BE2C (cell line): ENCODE results near the gene KCTD5.

Experiments
- DNase-seq: peaks from one replicate; pipeline ENCODE4 v3.0.0-alpha.2; 2020
- H3K27me3 ChIP-seq: fragments of 250-450 bp; sonication (Bioruptor Pico); 2 replicates; pipeline ENCODE4 v1.5.1; 2020; ENCODE audit warnings: mild to moderate bottlenecking
- H3K36me3 ChIP-seq: fragments of 250-450 bp; sonication (Bioruptor Pico); 2 replicates; pipeline ENCODE4 v1.5.1; 2020; ENCODE audit warnings: mild to moderate bottlenecking
- H3K4me1 ChIP-seq: fragments of 250-450 bp; sonication (Bioruptor Pico); 2 replicates; pipeline ENCODE4 v1.5.1; 2020
- H3K4me3 ChIP-seq: 2 replicates; pipeline ENCODE4 v1.5.1; 2011; ENCODE audit warnings: low read depth, low read length
- H3K9me3 ChIP-seq: fragments of 250-450 bp; sonication (Bioruptor Pico); 2 replicates; pipeline ENCODE4 v1.5.1; 2020
- TF ChIP-seq, protein P1 (sequence below): IDR thresholded peaks from 2 replicates; pipeline ENCODE4 v1.5.1; 2012; ENCODE audit warnings: mild to moderate bottlenecking, low read depth, low read length

KCTD5 gene

GRCh38 chr16:2751577-2752034 is 69.3 kb downstream of the KCTD5 start:
- peak; percentile 83 for DNase-seq
- Histone ChIP-seq H3K4me1 (no peaks in the 10 kb centered on the region), H3K36me3 (peaks cover 34% of the 10 kb centered on the region), H3K9me3 (no peaks in the 10 kb centered on the region), H3K4me3 (peak overlapping the region; percentile 85), H3K27me3 (no peaks in the 10 kb centered on the region)
- TF ChIP-seq, protein P1, sequence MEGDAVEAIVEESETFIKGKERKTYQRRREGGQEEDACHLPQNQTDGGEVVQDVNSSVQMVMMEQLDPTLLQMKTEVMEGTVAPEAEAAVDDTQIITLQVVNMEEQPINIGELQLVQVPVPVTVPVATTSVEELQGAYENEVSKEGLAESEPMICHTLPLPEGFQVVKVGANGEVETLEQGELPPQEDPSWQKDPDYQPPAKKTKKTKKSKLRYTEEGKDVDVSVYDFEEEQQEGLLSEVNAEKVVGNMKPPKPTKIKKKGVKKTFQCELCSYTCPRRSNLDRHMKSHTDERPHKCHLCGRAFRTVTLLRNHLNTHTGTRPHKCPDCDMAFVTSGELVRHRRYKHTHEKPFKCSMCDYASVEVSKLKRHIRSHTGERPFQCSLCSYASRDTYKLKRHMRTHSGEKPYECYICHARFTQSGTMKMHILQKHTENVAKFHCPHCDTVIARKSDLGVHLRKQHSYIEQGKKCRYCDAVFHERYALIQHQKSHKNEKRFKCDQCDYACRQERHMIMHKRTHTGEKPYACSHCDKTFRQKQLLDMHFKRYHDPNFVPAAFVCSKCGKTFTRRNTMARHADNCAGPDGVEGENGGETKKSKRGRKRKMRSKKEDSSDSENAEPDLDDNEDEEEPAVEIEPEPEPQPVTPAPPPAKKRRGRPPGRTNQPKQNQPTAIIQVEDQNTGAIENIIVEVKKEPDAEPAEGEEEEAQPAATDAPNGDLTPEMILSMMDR = no peak

- Histone ChIP-seq H3K9me3 (no peaks in the 10 kb centered on the region), H3K4me3 (peak within 1 kb of the TSS; percentile 85), H3K27me3 (no peaks in the 10 kb centered on the region), H3K36me3 (peaks cover 41% of the 10 kb centered on the region), H3K4me1 (no peaks in the 10 kb centered on the region)
- TF ChIP-seq, protein P1 = no peak
- DNase-seq = peak; percentile 97
These were observed 69.9 kb downstream of the KCTD5 start, which contains the start of gene SRRM2 for GRCh38 chr16:2752035-2752849. Gene SRRM2 (plus strand): TSS chr16:2752638. CDS start chr16:2756365, 3,727 bp downstream.

- peak overlapping the region; percentile 85 for H3K4me3 ChIP-seq
- H3K9me3 ChIP-seq = no peaks in the 10 kb centered on the region
- DNase-seq = peak; percentile 90
- H3K4me1 ChIP-seq = no peaks in the 10 kb centered on the region
- H3K36me3 ChIP-seq = peaks cover 49% of the 10 kb centered on the region
- H3K27me3 ChIP-seq = no peaks in the 10 kb centered on the region
- TF ChIP-seq, protein P1 = no peak
These were observed 70.8 kb downstream of the KCTD5 start for GRCh38 chr16:2752850-2753732.

- no peaks in the 10 kb centered on the region for H3K27me3 ChIP-seq
- peak overlapping the region; percentile 85 for H3K4me3 ChIP-seq
- TF ChIP-seq, protein P1 = no peak
- no peak for DNase-seq
- H3K9me3 ChIP-seq = no peaks in the 10 kb centered on the region
- H3K4me1 ChIP-seq = no peaks in the 10 kb centered on the region
- H3K36me3 ChIP-seq = peaks cover 55% of the 10 kb centered on the region
These were observed 71.4 kb downstream of the KCTD5 start for GRCh38 chr16:2753733-2754020.

DNA sequence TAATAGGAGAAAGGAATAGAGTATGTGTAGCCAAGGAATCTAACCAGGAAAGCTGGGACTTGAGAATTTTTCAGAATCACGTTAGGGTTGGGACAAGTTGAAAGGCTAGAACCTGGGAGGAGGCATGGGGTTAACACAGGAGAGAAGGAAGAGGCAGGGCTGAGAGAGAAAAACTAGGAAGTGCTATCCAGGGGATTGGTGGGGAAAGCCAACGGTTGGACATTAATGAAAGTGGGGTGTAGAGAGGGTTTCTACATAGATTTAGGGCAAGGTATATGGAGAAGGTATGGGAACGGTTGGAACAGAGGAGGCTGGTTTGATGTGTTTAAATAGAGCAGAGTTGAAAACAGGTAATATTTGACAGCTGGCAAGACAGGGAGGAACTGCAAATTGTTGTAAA is 72.8 kb downstream of the KCTD5 start:
- TF ChIP-seq, protein P1 = no peak
- peaks cover 67% of the 10 kb centered on the region for H3K36me3 ChIP-seq
- DNase-seq = no peak
- no peaks in the 10 kb centered on the region for H3K9me3 ChIP-seq
- no peaks in the 10 kb centered on the region for H3K4me1 ChIP-seq
- no peaks in the 10 kb centered on the region for H3K27me3 ChIP-seq
- peak overlapping the region; percentile 85 for H3K4me3 ChIP-seq
